WERI-Rb-1 (cell line): Measurements from ENCODE around the gene SULT2B1.

Experiments
- DNase-seq: peaks from one replicate; pipeline ENCODE4 v3.0.0-alpha.2; 2020
- H3K27ac ChIP-seq: fragments of 250-450 bp; sonication (Bioruptor Pico); 2 replicates; pipeline ENCODE4 v1.5.1; 2020; ENCODE audit warnings: mild to moderate bottlenecking, moderate library complexity
- H3K27me3 ChIP-seq: fragments of 250-450 bp; sonication (Bioruptor Pico); 2 replicates; pipeline ENCODE4 v1.5.1; 2021; ENCODE audit warnings: mild to moderate bottlenecking, low read depth, moderate library complexity; ENCODE audit not compliant: insufficient read depth, severe bottlenecking
- H3K36me3 ChIP-seq: fragments of 250-450 bp; sonication (Bioruptor Pico); 2 replicates; pipeline ENCODE4 v1.5.1; 2020; ENCODE audit warnings: mild to moderate bottlenecking, moderate library complexity
- H3K4me3 ChIP-seq: 2 replicates; pipeline ENCODE4 v1.5.1; 2011; ENCODE audit warnings: low read depth, mild to moderate bottlenecking, control low read depth, low read length
- H3K9me3 ChIP-seq: fragments of 250-450 bp; sonication (Bioruptor Pico); 2 replicates; pipeline ENCODE4 v1.5.1; 2021; ENCODE audit warnings: mild to moderate bottlenecking, moderate library complexity; ENCODE audit not compliant: severe bottlenecking
- TF ChIP-seq, protein P1 (sequence below): IDR thresholded peaks from 2 replicates; pipeline ENCODE4 v1.5.1; 2011; ENCODE audit warnings: low read depth, mild to moderate bottlenecking, control low read depth, inconsistent platforms, low read length

Gene SULT2B1

GRCh38 chr19:48509467-48510194, 42.3 kb upstream of the SULT2B1 start:
- Histone ChIP-seq H3K4me3 (no peak overlapping the region), H3K27me3 (no peaks in the 10 kb centered on the region), H3K9me3 (no peaks in the 10 kb centered on the region), H3K27ac (no peak overlapping the region), H3K36me3 (no peaks in the 10 kb centered on the region)
- TF ChIP-seq, protein P1, sequence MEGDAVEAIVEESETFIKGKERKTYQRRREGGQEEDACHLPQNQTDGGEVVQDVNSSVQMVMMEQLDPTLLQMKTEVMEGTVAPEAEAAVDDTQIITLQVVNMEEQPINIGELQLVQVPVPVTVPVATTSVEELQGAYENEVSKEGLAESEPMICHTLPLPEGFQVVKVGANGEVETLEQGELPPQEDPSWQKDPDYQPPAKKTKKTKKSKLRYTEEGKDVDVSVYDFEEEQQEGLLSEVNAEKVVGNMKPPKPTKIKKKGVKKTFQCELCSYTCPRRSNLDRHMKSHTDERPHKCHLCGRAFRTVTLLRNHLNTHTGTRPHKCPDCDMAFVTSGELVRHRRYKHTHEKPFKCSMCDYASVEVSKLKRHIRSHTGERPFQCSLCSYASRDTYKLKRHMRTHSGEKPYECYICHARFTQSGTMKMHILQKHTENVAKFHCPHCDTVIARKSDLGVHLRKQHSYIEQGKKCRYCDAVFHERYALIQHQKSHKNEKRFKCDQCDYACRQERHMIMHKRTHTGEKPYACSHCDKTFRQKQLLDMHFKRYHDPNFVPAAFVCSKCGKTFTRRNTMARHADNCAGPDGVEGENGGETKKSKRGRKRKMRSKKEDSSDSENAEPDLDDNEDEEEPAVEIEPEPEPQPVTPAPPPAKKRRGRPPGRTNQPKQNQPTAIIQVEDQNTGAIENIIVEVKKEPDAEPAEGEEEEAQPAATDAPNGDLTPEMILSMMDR, result no peak
- no peak for DNase-seq

DNA sequence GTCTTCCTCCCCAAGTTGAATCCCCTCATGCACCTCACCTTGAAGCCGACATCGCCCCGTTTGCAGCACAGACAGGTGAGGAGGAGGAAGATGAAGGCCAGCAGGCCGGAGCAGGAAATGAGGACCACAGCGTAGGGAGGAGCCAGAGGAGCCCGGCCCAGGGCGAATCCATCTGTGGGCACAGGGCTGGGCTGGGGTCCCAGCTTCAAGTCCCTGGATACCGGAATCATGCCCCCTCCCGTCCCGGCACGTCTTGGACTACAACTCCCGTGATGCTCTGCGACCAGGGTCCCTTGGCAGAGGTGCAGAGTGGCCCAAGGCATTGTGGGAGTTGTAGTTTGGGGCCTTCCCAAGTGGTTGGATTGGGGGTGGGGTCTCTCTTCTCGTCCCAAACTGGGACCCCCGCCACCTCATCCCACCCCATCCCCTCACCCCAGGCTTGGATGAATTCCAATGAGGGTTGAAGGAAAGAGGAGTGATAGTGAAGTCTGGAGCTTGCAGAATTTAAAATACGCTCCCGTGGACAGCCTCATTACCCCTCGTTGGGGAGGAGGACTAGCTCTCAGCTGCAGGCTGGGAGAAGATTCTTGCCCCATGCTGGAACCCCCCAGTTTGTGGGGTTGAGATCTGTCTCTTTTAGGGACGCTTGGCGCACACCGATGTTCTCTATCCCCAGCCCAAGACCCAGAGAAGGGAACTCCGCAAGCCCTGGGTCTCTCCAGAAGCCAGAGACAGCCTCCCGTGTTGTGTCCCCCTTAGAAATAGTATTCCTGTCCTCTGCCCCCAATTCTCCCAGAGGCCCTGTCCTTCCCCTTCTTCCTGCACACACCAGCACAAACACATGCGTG, 41.3 kb upstream of the SULT2B1 start:
- no peaks in the 10 kb centered on the region for H3K36me3 ChIP-seq
- TF ChIP-seq, protein P1, result no peak
- H3K9me3 ChIP-seq, result no peaks in the 10 kb centered on the region
- no peaks in the 10 kb centered on the region for H3K27me3 ChIP-seq
- no peak overlapping the region for H3K27ac ChIP-seq
- H3K4me3 ChIP-seq, result peak overlapping the region; percentile 46
- DNase-seq, result peak; percentile 71

- Histone ChIP-seq H3K9me3 (no peaks in the 10 kb centered on the region), H3K36me3 (no peaks in the 10 kb centered on the region), H3K27ac (no peak overlapping the region), H3K27me3 (no peaks in the 10 kb centered on the region), H3K4me3 (peak overlapping the region; percentile 35)
- TF ChIP-seq, protein P1, result no peak
- DNase-seq, result no peak
These were observed 40.6 kb upstream of the SULT2B1 start for GRCh38 chr19:48511321-48511731.

- TF ChIP-seq, protein P1, result no peak
- H3K27ac ChIP-seq, result no peak within 1 kb of the TSS
- no peaks in the 10 kb centered on the region for H3K36me3 ChIP-seq
- peak within 1 kb of the TSS; percentile 46 for H3K4me3 ChIP-seq
- peak; percentile 58 for DNase-seq
- no peaks in the 10 kb centered on the region for H3K27me3 ChIP-seq
- no peaks in the 10 kb centered on the region for H3K9me3 ChIP-seq
These were observed 40.0 kb upstream of the SULT2B1 start, which contains the start of gene LMTK3 for GRCh38 chr19:48511800-48512503. LMTK3 (minus strand) TSS chr19:48511835; CDS start chr19:48511576, 259 bp downstream.

DNA sequence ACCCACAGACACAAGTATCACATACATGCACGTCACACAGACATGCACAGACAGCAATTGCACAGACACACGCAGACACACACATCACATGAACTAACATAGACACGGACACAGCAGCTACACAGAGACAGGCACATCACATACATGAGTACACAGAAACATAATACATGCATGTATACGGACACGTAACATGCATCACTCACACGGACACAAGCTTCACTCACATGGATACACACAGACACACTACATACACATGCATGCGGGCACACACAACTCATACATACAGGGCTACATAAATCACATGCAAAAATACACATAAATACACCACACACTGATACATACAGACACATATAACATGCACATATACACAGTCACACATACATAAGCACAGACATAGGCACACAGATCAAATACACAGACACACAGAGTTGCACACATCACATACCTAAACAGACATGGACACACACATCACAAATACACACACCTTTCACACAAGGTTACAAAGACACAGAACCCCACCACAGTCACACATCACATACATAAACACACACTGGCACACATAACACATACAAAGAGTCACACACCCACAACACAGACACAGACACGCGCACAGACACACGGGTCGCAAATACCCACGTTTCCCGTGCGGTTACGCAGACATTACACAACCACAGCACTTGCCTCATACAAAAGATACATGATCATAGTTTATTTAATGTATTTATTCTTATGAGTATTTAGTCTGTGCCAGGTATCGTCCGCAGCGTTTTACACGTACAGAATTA, 39.3 kb upstream of the SULT2B1 start:
- H3K36me3 ChIP-seq, result no peaks in the 10 kb centered on the region
- TF ChIP-seq, protein P1, result no peak
- H3K27me3 ChIP-seq, result no peaks in the 10 kb centered on the region
- no peak overlapping the region for H3K27ac ChIP-seq
- no peaks in the 10 kb centered on the region for H3K9me3 ChIP-seq
- no peak overlapping the region; the same call in 1 of the 2 replicates for H3K4me3 ChIP-seq
- DNase-seq, result no peak
